Esophagus muscularis mucosa (tissue), 3 donors: ENCODE measurements around the gene PLCD3.

Experiments used
- CTCF ChIP-seq, 3 experiments: fragments of 200-600 bp in 2 of 3; fragments of 450-650 bp in 1 of 3; sonication (generic) in 2 of 3; IDR thresholded peaks; one replicate each; pipeline ENCODE4 v1.5.1; 2017 to 2019; ENCODE audit warnings: antibody characterized with exemption in 3 of 3, mild to moderate bottlenecking in 2 of 3, moderate library complexity in 1 of 3
- POLR2AphosphoS5 ChIP-seq, 2 donors: sonication (generic); formaldehyde crosslinking; IDR thresholded peaks; one replicate each; pipeline ENCODE4 v1.6.1; 2017; ENCODE audit warnings: antibody characterized with exemption in 2 of 2

GRCh38 chr17:45172232-45172540 is 39.9 kb upstream of the PLCD3 start:
- TF ChIP-seq CTCF (IDR thresholded peaks at IDR 0.05) (no peak), POLR2AphosphoS5 (IDR thresholded peaks at IDR 0.05) (no peak)
